GM13977 (cell line): Measurements from ENCODE around the gene SMOC2.

ENCODE experiments used
- DNase-seq: peaks from one replicate; pipeline ENCODE4 v3.0.0; 2012; ENCODE audit warnings: low spot score
- CTCF ChIP-seq: IDR thresholded peaks from 2 replicates; pipeline ENCODE4 v1.5.1; 2012; ENCODE audit warnings: mild to moderate bottlenecking, control low read depth; ENCODE audit not compliant: insufficient read depth; ENCODE audit errors: extremely low read depth, missing control alignments
- in situ Hi-C: fragments of 300-500 bp; cut with MboI; formaldehyde crosslinking; loops from one replicate; pipeline ENCODE4 v1.12.0; 2022; ENCODE audit warnings: low sequenced_read_pairs, low pct_unique_long_range_greater_than_20kb, mixed read lengths, inconsistent platforms; ENCODE audit not compliant: unreplicated experiment

Gene SMOC2

GRCh38 chr6:168457653-168457934 is 16.6 kb downstream of the SMOC2 start:
- in situ Hi-C loops, result no loop called here
- TF ChIP-seq CTCF, result no peak
- no peak for DNase-seq

- in situ Hi-C loops, result no loop called here
- no peak for DNase-seq
- TF ChIP-seq CTCF, result no peak
Measured at GRCh38 chr6:168458101-168458500, 17.1 kb downstream of the SMOC2 start.

DNA sequence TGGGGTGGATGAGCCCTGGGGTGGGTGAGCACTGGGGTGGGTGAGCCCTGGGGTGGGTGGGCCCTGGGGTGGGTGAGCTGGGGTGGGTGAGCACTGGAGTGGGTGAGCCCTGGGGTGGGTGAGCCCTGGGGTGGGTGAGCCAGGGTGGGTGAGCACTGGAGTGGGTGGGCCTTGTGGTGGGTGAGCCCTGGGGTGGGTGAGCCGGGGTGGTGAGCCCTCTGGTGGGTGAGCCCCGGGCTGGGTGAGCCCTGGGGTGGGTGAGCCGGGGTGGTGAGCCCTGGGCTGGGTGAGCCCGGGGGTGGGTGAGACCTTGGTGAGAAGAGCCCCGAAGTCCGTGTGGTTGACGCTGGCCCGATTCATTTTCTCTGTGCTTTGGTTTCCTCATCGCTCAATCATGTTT is 18.6 kb downstream of the SMOC2 start:
- no peak for TF ChIP-seq CTCF
- DNase-seq, result no peak
- in situ Hi-C loops, result no loop called here

- in situ Hi-C loops, result no loop called here
- TF ChIP-seq CTCF, result no peak
- DNase-seq, result no peak
Measured at GRCh38 chr6:168462289-168462853, 21.4 kb downstream of the SMOC2 start.

GRCh38 chr6:168464546-168464945 is 23.6 kb downstream of the SMOC2 start:
- in situ Hi-C loops, result no loop called here
- no peak for DNase-seq
- TF ChIP-seq CTCF, result no peak

GRCh38 chr6:168468045-168468444 is 27.1 kb downstream of the SMOC2 start:
- in situ Hi-C loops, result no loop called here
- TF ChIP-seq CTCF, result no peak
- no peak for DNase-seq

GRCh38 chr6:168469521-168469920 is 28.5 kb downstream of the SMOC2 start:
- DNase-seq, result no peak
- in situ Hi-C loops, result no loop called here
- no peak for TF ChIP-seq CTCF
